H9 (cell line): Measurements from ENCODE around the gene PARP1. TPM values are rescaled to one million over a fixed set of nuclear protein-coding genes. Genes with fewer than 3 reads are reported as not detected.

Source experiments
- DNase-seq: peaks from one replicate; pipeline ENCODE4 v3.0.0-alpha.2; 2017
- H2AFZ ChIP-seq: one replicate; pipeline ENCODE4 v1.6.1; 2013; ENCODE audit warnings: mild to moderate bottlenecking, low read length, control low read depth, moderate library complexity
- H2AK5ac ChIP-seq: 2 replicates; pipeline ENCODE4 v1.6.1; 2013; ENCODE audit warnings: low read length, control low read depth, mixed read lengths; ENCODE audit not compliant: insufficient read length
- H2BK120ac ChIP-seq: one replicate; pipeline ENCODE4 v1.6.1; 2013; ENCODE audit warnings: low read depth, mild to moderate bottlenecking, low read length, control low read depth, inconsistent platforms; ENCODE audit not compliant: poor library complexity, severe bottlenecking
- H2BK12ac ChIP-seq: 2 replicates; pipeline ENCODE4 v1.6.1; 2013; ENCODE audit warnings: low read length, control low read depth, mixed read lengths, low read depth; ENCODE audit not compliant: insufficient read length
- H2BK15ac ChIP-seq: 2 replicates; pipeline ENCODE4 v1.6.1; 2013; ENCODE audit warnings: low read depth, low read length, control low read depth
- H2BK20ac ChIP-seq: one replicate; pipeline ENCODE4 v1.6.1; 2013; ENCODE audit warnings: low read depth, mild to moderate bottlenecking, low read length, control low read depth, inconsistent platforms; ENCODE audit not compliant: poor library complexity, severe bottlenecking
- H2BK5ac ChIP-seq: 2 replicates; pipeline ENCODE4 v1.6.1; 2013; ENCODE audit warnings: low read length, control low read depth, mixed read lengths; ENCODE audit not compliant: insufficient read length
- H3K14ac ChIP-seq: 2 replicates; pipeline ENCODE4 v1.6.1; 2013; ENCODE audit warnings: low read length, control low read depth; ENCODE audit not compliant: insufficient read depth
- H3K18ac ChIP-seq: 2 replicates; pipeline ENCODE4 v1.6.1; 2013; ENCODE audit warnings: low read depth, mild to moderate bottlenecking, mixed read lengths, low read length, control low read depth; ENCODE audit not compliant: insufficient read length
- H3K23ac ChIP-seq: 2 replicates; pipeline ENCODE4 v1.6.1; 2013; ENCODE audit warnings: low read length, control low read depth, mixed read lengths, low read depth; ENCODE audit not compliant: insufficient read length
- H3K23me2 ChIP-seq: 2 replicates; pipeline ENCODE4 v1.6.1; 2013; ENCODE audit warnings: low read depth, mild to moderate bottlenecking, mixed read lengths, low read length, control low read depth; ENCODE audit not compliant: insufficient read length, poor library complexity, severe bottlenecking
- H3K27ac ChIP-seq: 2 replicates; pipeline ENCODE4 v1.5.1; 2013; ENCODE audit warnings: low read length, control low read depth, mixed read lengths, low read depth; ENCODE audit not compliant: insufficient read length
- H3K27me3 ChIP-seq: 2 replicates; pipeline ENCODE4 v1.6.1; 2013; ENCODE audit warnings: low read length, control low read depth, inconsistent platforms; ENCODE audit not compliant: insufficient read depth
- H3K4ac ChIP-seq: 2 replicates; pipeline ENCODE4 v1.6.1; 2013; ENCODE audit warnings: low read depth, mild to moderate bottlenecking, control low read depth, inconsistent platforms, low read length, moderate library complexity
- H3K4me1 ChIP-seq: 2 replicates; pipeline ENCODE4 v1.6.1; 2013; ENCODE audit warnings: low read length, control low read depth, inconsistent platforms; ENCODE audit not compliant: insufficient read depth
- H3K4me2 ChIP-seq: 2 replicates; pipeline ENCODE4 v1.6.1; 2013; ENCODE audit warnings: low read length, control low read depth, mixed read lengths; ENCODE audit not compliant: insufficient read length, insufficient read depth
- H3K56ac ChIP-seq: 2 replicates; pipeline ENCODE4 v1.6.1; 2013; ENCODE audit warnings: low read depth, mild to moderate bottlenecking, mixed read lengths, low read length, control low read depth; ENCODE audit not compliant: insufficient read length
- H3K79me1 ChIP-seq: 2 replicates; pipeline ENCODE4 v1.6.1; 2013; ENCODE audit warnings: low read depth, mild to moderate bottlenecking, moderate library complexity, low read length, control low read depth, inconsistent platforms; ENCODE audit not compliant: insufficient read depth, poor library complexity, severe bottlenecking
- H3K79me2 ChIP-seq: 2 replicates; pipeline ENCODE4 v1.6.1; 2013; ENCODE audit warnings: low read length, control low read depth, inconsistent platforms; ENCODE audit not compliant: insufficient read depth
- H3K9ac ChIP-seq: 2 replicates; pipeline ENCODE4 v1.6.1; 2013; ENCODE audit warnings: low read length, control low read depth, mixed read lengths; ENCODE audit not compliant: insufficient read length; ENCODE audit errors: extremely low read depth
- H3K9me3 ChIP-seq: one replicate; pipeline ENCODE4 v1.6.1; 2013; ENCODE audit warnings: low read depth, low read length, inconsistent platforms; ENCODE audit not compliant: control insufficient read depth
- H3T11ph ChIP-seq: one replicate; pipeline ENCODE4 v1.6.1; 2013; ENCODE audit warnings: mild to moderate bottlenecking, low read length, control low read depth, inconsistent platforms
- H4K20me1 ChIP-seq: one replicate; pipeline ENCODE4 v1.6.1; 2013; ENCODE audit not compliant: control insufficient read depth, insufficient read length, insufficient read depth
- H4K5ac ChIP-seq: 2 replicates; pipeline ENCODE4 v1.6.1; 2013; ENCODE audit warnings: low read depth, mild to moderate bottlenecking, mixed read lengths, low read length, control low read depth; ENCODE audit not compliant: insufficient read length
- H4K8ac ChIP-seq: replicated peaks from 2 replicates; pipeline ENCODE4 v1.6.1; 2013; ENCODE audit warnings: low read length, control low read depth, mixed read lengths, low read depth; ENCODE audit not compliant: insufficient read length
- H4K91ac ChIP-seq: 2 replicates; pipeline ENCODE4 v1.6.1; 2013; ENCODE audit warnings: low read depth, mild to moderate bottlenecking, moderate library complexity, mixed read lengths, low read length, control low read depth; ENCODE audit not compliant: insufficient read length
- H3K27ac Mint-ChIP-seq, 3 experiments: 2 replicates in 2 of 3; 3 replicates in 1 of 3; pipeline ENCODE4 v1.8.0; 2020 to 2021; ENCODE audit warnings: mixed read lengths in 3 of 3, mild to moderate bottlenecking in 1 of 3, moderate library complexity in 1 of 3
- H3K27me3 Mint-ChIP-seq: 2 replicates; pipeline ENCODE4 v1.8.0; 2021; ENCODE audit warnings: low read depth, mild to moderate bottlenecking, moderate library complexity, mixed read lengths
- H3K36me3 Mint-ChIP-seq, 3 experiments: 2 replicates in 2 of 3; 3 replicates in 1 of 3; pipeline ENCODE4 v1.8.0; 2020 to 2021; ENCODE audit warnings: low read depth in 3 of 3, mixed read lengths in 3 of 3; ENCODE audit not compliant: insufficient read depth in 1 of 3
- H3K4me1 Mint-ChIP-seq, 2 experiments: 2 replicates each; pipeline ENCODE4 v1.8.0; 2020; ENCODE audit warnings: mixed read lengths in 2 of 2
- H3K4me3 Mint-ChIP-seq, 2 experiments: 2 replicates in 1 of 2; 3 replicates in 1 of 2; pipeline ENCODE4 v1.8.0; 2020 to 2021; ENCODE audit warnings: mild to moderate bottlenecking in 2 of 2, mixed read lengths in 2 of 2, moderate library complexity in 1 of 2
- H3K9me3 Mint-ChIP-seq, 2 experiments: 2 replicates in 1 of 2; 3 replicates in 1 of 2; pipeline ENCODE4 v1.8.0; 2020; ENCODE audit warnings: mild to moderate bottlenecking in 2 of 2, mixed read lengths in 2 of 2, moderate library complexity in 1 of 2
- WGBS: extraction: QIAGEN DNeasy Blood & Tissue Kit; methylation state at CpG from one replicate; pipeline ENCODE4 v1.1.7; 2013; ENCODE audit warnings: missing lambda C conversion rate, low lambda C conversion rate, mixed read lengths; ENCODE audit not compliant: insufficient read length; ENCODE audit errors: extremely low coverage; 5-methylcytosine and 5-hydroxymethylcytosine counted together
- total RNA-seq: library from RNA; stranded (reverse); gene quantifications from 2 replicates; pipeline ENCODE4 v1.2.1, GENCODE V29; 2021
- TF ChIP-seq, protein P1 (sequence below): fragments of 200-600 bp; sonication (generic); conservative IDR thresholded peaks from 3 replicates; pipeline ENCODE4 v1.8.0; 2021; ENCODE audit warnings: antibody characterized with exemption, mild to moderate bottlenecking

The PARP1 gene
- total RNA-seq, 1 experiment from 2014 or later = 337 TPM

DNA sequence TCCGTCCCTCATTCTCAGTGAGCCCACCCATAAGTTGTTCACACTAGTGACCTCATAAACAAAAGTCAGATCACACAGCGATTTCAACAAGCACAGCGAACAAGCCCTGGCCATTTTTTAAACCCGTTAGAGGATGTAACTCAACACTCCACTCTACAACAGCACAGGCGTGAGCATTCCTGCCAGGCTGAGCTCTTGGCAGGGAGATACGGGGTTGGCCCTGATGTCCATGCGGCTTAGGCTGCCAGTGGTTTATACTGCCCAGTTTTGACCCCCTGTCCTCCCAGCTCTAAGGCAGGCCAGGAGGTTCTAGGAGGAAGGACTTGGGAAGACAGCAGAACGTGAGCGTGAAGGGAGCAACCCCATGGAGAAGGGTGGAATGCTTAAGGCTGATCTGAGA is 35.0 kb downstream of the PARP1 start:
- no peak overlapping the region for H3T11ph ChIP-seq
- DNase-seq = no peak
- H2BK5ac ChIP-seq = no peak overlapping the region
- no peak overlapping the region for H4K5ac ChIP-seq
- no peak overlapping the region for H2AK5ac ChIP-seq
- no peak overlapping the region for H3K4me2 ChIP-seq
- no peak overlapping the region for H3K4ac ChIP-seq
- no peak overlapping the region for H2BK20ac ChIP-seq
- Mint-ChIP-seq H3K9me3 (no peaks in the 10 kb centered on the region), H3K4me1 (no peaks in the 10 kb centered on the region), H3K36me3 (peaks cover 59 to 99% (median 97%) of the 10 kb centered on the region in 3 experiments; a peak in 6 of 7 replicates), H3K27me3 (no peaks in the 10 kb centered on the region), H3K27ac (peak overlapping the region in 2 of 3 experiments; percentile 19 to 46; a peak in 2 of 7 replicates), H3K4me3 (no peak overlapping the region; a peak in 1 of 5 replicates)
- no peaks in the 10 kb centered on the region for H3K9me3 ChIP-seq
- no peak overlapping the region for H2BK12ac ChIP-seq
- no peaks in the 10 kb centered on the region for H3K4me1 ChIP-seq
- H3K14ac ChIP-seq = no peak overlapping the region
- no peak overlapping the region for H2BK120ac ChIP-seq
- H3K23me2 ChIP-seq = no peaks in the 10 kb centered on the region
- no peaks in the 10 kb centered on the region for H3K79me2 ChIP-seq
- H2BK15ac ChIP-seq = no peak overlapping the region
- WGBS = no CpG with 5 or more reads among the region's 9 CpGs
- TF ChIP-seq, protein P1, sequence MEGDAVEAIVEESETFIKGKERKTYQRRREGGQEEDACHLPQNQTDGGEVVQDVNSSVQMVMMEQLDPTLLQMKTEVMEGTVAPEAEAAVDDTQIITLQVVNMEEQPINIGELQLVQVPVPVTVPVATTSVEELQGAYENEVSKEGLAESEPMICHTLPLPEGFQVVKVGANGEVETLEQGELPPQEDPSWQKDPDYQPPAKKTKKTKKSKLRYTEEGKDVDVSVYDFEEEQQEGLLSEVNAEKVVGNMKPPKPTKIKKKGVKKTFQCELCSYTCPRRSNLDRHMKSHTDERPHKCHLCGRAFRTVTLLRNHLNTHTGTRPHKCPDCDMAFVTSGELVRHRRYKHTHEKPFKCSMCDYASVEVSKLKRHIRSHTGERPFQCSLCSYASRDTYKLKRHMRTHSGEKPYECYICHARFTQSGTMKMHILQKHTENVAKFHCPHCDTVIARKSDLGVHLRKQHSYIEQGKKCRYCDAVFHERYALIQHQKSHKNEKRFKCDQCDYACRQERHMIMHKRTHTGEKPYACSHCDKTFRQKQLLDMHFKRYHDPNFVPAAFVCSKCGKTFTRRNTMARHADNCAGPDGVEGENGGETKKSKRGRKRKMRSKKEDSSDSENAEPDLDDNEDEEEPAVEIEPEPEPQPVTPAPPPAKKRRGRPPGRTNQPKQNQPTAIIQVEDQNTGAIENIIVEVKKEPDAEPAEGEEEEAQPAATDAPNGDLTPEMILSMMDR = no peak
- no peak overlapping the region for H3K9ac ChIP-seq
- H4K8ac ChIP-seq = no peak overlapping the region
- H4K20me1 ChIP-seq = no peaks in the 10 kb centered on the region
- H3K56ac ChIP-seq = no peak overlapping the region
- H3K23ac ChIP-seq = no peak overlapping the region
- H4K91ac ChIP-seq = no peak overlapping the region
- no peaks in the 10 kb centered on the region for H3K27me3 ChIP-seq
- no peak overlapping the region for H2AFZ ChIP-seq
- H3K79me1 ChIP-seq = peaks cover 2% of the 10 kb centered on the region
- no peak overlapping the region for H3K18ac ChIP-seq
- no peak overlapping the region for H3K27ac ChIP-seq
